IMR-90 (cell line): ENCODE measurements around the gene PDCD10. TPM values are rescaled to one million over a fixed set of nuclear protein-coding genes. Genes with fewer than 3 reads are reported as not detected.

Experiments
- ATAC-seq: fragments of 200-7000 bp; cut with Tn5 transposase; 2 replicates; pipeline ENCODE4 v1.9.1; 2020; ENCODE audit warnings: low read depth, mild to moderate bottlenecking, moderate library complexity
- BruUV-seq: library from RNA; stranded (reverse); fragments of 400-500 nt; replicated peaks from 2 replicates; lab custom pipeline; 2021; lab: Mats Ljungman, UMichigan
- CTCF ChIA-PET: fragments of 300-600 bp; formaldehyde crosslinking; extraction: SDS; loops from one replicate; lab custom pipeline; 2021; ENCODE audit warnings: antibody characterized with exemption; lab: Yijun Ruan, JAX
- POLR2A ChIA-PET: fragments of 300-600 bp; sonication (Branson Sonifier 250); formaldehyde crosslinking; loops from one replicate; lab custom pipeline; 2022; ENCODE audit warnings: antibody characterized with exemption; ENCODE audit not compliant: unreplicated experiment; lab: Charles Lee
- DNase-seq: peaks from one replicate; pipeline ENCODE4 v3.0.0; 2013
- H2AFZ ChIP-seq: replicated peaks from 2 replicates; pipeline ENCODE3; 2013; ENCODE audit warnings: low read length, mild to moderate bottlenecking; ENCODE audit not compliant: poor library complexity
- H2AK5ac ChIP-seq: 2 replicates; pipeline ENCODE4 v1.6.1; 2013; ENCODE audit warnings: low read depth, low read length, inconsistent platforms
- H2AK9ac ChIP-seq: replicated peaks from 2 replicates; pipeline ENCODE3; 2013; ENCODE audit warnings: mild to moderate bottlenecking, low read depth, low read length, moderate library complexity; ENCODE audit not compliant: poor library complexity
- H2BK120ac ChIP-seq: 2 replicates; pipeline ENCODE4 v1.6.1; 2013; ENCODE audit warnings: low read depth, low read length, inconsistent platforms
- H2BK15ac ChIP-seq: 3 replicates; pipeline ENCODE4 v1.6.1; 2013; ENCODE audit warnings: low read depth, low read length, inconsistent platforms
- H2BK20ac ChIP-seq: 2 replicates; pipeline ENCODE4 v1.6.1; 2013; ENCODE audit warnings: low read depth, mild to moderate bottlenecking, inconsistent platforms, low read length, moderate library complexity
- H2BK5ac ChIP-seq: 2 replicates; pipeline ENCODE4 v1.6.1; 2013; ENCODE audit warnings: mild to moderate bottlenecking, low read depth, low read length, inconsistent platforms; ENCODE audit not compliant: poor library complexity, severe bottlenecking
- H3K14ac ChIP-seq: replicated peaks from 2 replicates; pipeline ENCODE4 v1.6.1; 2013; ENCODE audit warnings: low read depth, low read length, inconsistent platforms
- H3K18ac ChIP-seq: 2 replicates; pipeline ENCODE4 v1.6.1; 2013; ENCODE audit warnings: low read depth, low read length, control low read depth
- H3K23ac ChIP-seq: 2 replicates; pipeline ENCODE4 v1.6.1; 2013; ENCODE audit warnings: low read depth, low read length, inconsistent platforms
- H3K27ac ChIP-seq: 2 replicates; pipeline ENCODE4 v1.5.1; 2013; ENCODE audit warnings: mild to moderate bottlenecking, control low read depth, low read length; ENCODE audit not compliant: insufficient read depth
- H3K27me3 ChIP-seq: 2 replicates; pipeline ENCODE4 v1.6.1; 2013; ENCODE audit warnings: low read length; ENCODE audit not compliant: control insufficient read depth, insufficient read depth
- H3K36me3 ChIP-seq: 2 replicates; pipeline ENCODE4 v1.6.1; 2013; ENCODE audit warnings: low read length, mixed read lengths; ENCODE audit not compliant: control insufficient read depth, insufficient read depth
- H3K4ac ChIP-seq: 2 replicates; pipeline ENCODE4 v1.6.1; 2013; ENCODE audit warnings: low read depth, low read length, inconsistent platforms
- H3K4me1 ChIP-seq: 2 replicates; pipeline ENCODE4 v1.6.1; 2013; ENCODE audit warnings: low read length, mixed read lengths; ENCODE audit not compliant: control insufficient read depth, insufficient read depth
- H3K4me2 ChIP-seq: 2 replicates; pipeline ENCODE4 v1.6.1; 2013; ENCODE audit warnings: low read depth, mild to moderate bottlenecking, control low read depth, low read length, moderate library complexity
- H3K4me3 ChIP-seq: 2 replicates; pipeline ENCODE4 v1.5.1; 2013; ENCODE audit warnings: low read depth, mild to moderate bottlenecking, control low read depth, low read length, moderate library complexity; ENCODE audit not compliant: insufficient read depth
- H3K56ac ChIP-seq: 2 replicates; pipeline ENCODE4 v1.6.1; 2013; ENCODE audit warnings: low read length, inconsistent platforms; ENCODE audit not compliant: insufficient read depth; ENCODE audit errors: extremely low read depth
- H3K79me1 ChIP-seq, 2 experiments: 2 replicates each; pipeline ENCODE4 v1.6.1; 2013; ENCODE audit warnings: low read length in 2 of 2, inconsistent platforms in 1 of 2, low read depth in 1 of 2
- H3K9ac ChIP-seq: 2 replicates; pipeline ENCODE4 v1.6.1; 2013; ENCODE audit warnings: low read depth, low read length, control low read depth
- H3K9me1 ChIP-seq: 2 replicates; pipeline ENCODE4 v1.6.1; 2013; ENCODE audit warnings: low read length, inconsistent platforms; ENCODE audit not compliant: insufficient read depth
- H3K9me3 ChIP-seq: 2 replicates; pipeline ENCODE4 v1.6.1; 2013; ENCODE audit warnings: low read length; ENCODE audit not compliant: control insufficient read depth, insufficient read depth
- H4K20me1 ChIP-seq: 2 replicates; pipeline ENCODE4 v1.6.1; 2013; ENCODE audit warnings: low read length, inconsistent platforms; ENCODE audit not compliant: insufficient read depth
- H4K5ac ChIP-seq: 2 replicates; pipeline ENCODE4 v1.6.1; 2013; ENCODE audit warnings: mild to moderate bottlenecking, low read depth, low read length, control low read depth
- H4K8ac ChIP-seq, 2 experiments: 2 replicates each; pipeline ENCODE4 v1.6.1; 2013; ENCODE audit warnings: low read depth in 2 of 2, low read length in 2 of 2, control low read depth in 1 of 2, inconsistent platforms in 1 of 2
- H4K91ac ChIP-seq: 2 replicates; pipeline ENCODE4 v1.6.1; 2013; ENCODE audit warnings: low read depth, low read length, inconsistent platforms; ENCODE audit not compliant: insufficient read depth
- CEBPB ChIP-seq: IDR thresholded peaks from 2 replicates; pipeline ENCODE4 v1.6.1; 2012; ENCODE audit warnings: low read depth, low read length, improper control_type of control experiment
- WGBS, 2 experiments: methylation state at CpG; one replicate each; pipeline versions ENCODE4 v1.1.5 to v1.1.7; 2013; ENCODE audit warnings: missing lambda C conversion rate in 2 of 2; ENCODE audit not compliant: insufficient read length in 1 of 2; ENCODE audit errors: extremely low coverage in 2 of 2; 5-methylcytosine and 5-hydroxymethylcytosine counted together
- dilution Hi-C: fragments of 300-500 bp; cut with HindIII; formaldehyde crosslinking; loops from one replicate; pipeline ENCODE4 v1.14.3; 2018; ENCODE audit warnings: low sequenced_read_pairs; ENCODE audit not compliant: unreplicated experiment
- in situ Hi-C: fragments of 300-500 bp; cut with MboI; formaldehyde crosslinking; loops from 3 replicates; pipeline ENCODE4 v1.14.3; 2019; ENCODE audit warnings: low sequenced_read_pairs, inconsistent platforms, mixed read lengths
- intact Hi-C: fragments of 100-400 bp; cut with micrococcal nuclease; formaldehyde crosslinking; loops from 2 replicates; pipeline ENCODE4 v1.10.0; 2022
- polyA plus RNA-seq, 3 experiments: library from polyadenylated mRNA; depleted of rRNA; stranded (reverse); fragments of >200 nt; gene quantifications; 2 replicates each; pipeline ENCODE4 v1.2.3, GENCODE V29; 2012; ENCODE audit warnings: low replicate concordance in 1 of 3
- total RNA-seq: library from RNA; depleted of rRNA; stranded (reverse); fragments of >200 nt; gene quantifications from 2 replicates; pipeline ENCODE4 v1.2.3, GENCODE V29; 2012

The PDCD10 gene
- total and polyA plus RNA-seq, 2 of the 4 experiments (the other 2 are of a cell fraction) = 36.7 to 47.3 TPM

DNA sequence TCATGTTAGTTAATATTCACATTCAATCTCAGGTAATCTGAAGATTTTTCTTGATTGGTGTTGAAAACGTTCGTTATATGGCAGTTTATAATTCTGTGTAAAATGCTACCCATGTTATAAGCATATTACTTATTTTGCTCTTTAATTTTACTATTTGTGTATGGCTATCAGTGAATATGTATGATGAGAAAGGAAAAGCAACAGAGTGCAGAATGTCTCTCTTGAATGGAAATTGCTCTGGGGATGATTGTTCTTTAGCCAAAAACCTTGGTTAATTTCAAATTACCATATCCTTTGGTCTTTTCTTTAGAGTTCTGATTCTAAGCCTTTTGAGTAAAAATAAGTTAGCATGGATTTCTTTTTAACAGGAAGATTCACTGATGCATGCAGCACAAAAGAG is 3.3 kb upstream of the PDCD10 start:
- dilution Hi-C loops = no loop called here
- in situ Hi-C loops = no loop called here

More for the DNA sequence above, 3.3 kb upstream of the PDCD10 start:
- Histone ChIP-seq H4K5ac (no peak overlapping the region), H3K4me3 (no peak overlapping the region), H3K36me3 (no peaks in the 10 kb centered on the region), H3K79me1 (peaks cover 4 to 5% of the 10 kb centered on the region in 2 experiments; a peak in 1 of 4 replicates), H2AK9ac (no peak overlapping the region), H2BK120ac (no peak overlapping the region), H3K4me1 (no peaks in the 10 kb centered on the region), H3K14ac (no peak overlapping the region), H3K23ac (no peak overlapping the region), H3K27ac (no peak overlapping the region), H3K4me2 (no peak overlapping the region), H4K20me1 (no peaks in the 10 kb centered on the region), H3K9me3 (no peaks in the 10 kb centered on the region), H2AK5ac (no peak overlapping the region), H3K18ac (no peak overlapping the region), H3K9ac (no peak overlapping the region), H4K8ac (no peak overlapping the region), H2BK20ac (no peak overlapping the region), H3K4ac (no peak overlapping the region), H3K9me1 (no peaks in the 10 kb centered on the region), H2BK15ac (no peak overlapping the region), H3K56ac (no peak overlapping the region), H2BK5ac (no peak overlapping the region), H2AFZ (no peak overlapping the region), H3K27me3 (no peaks in the 10 kb centered on the region), H4K91ac (no peak overlapping the region)
- WGBS, 2 experiments = no CpG with 5 or more reads among the region's 2 CpGs
- TF ChIP-seq CEBPB = no peak
- ChIA-PET CTCF (no interaction called here), POLR2A (no interaction called here)
- ATAC-seq (no peak), DNase-seq (no peak)
- no TSS peak for BruUV-seq
- intact Hi-C loops = loop anchor here (5.0 to 10.0 kb wide), 2 partner anchors 307 to 1726 kb away; no protein-coding TSS in a partner anchor
